Loucy (cell line): ENCODE data around the gene PAPOLG.

Experiments
- H2AFZ ChIP-seq: fragments of 200-600 bp; sonication (generic); 2 replicates; pipeline ENCODE4 v1.6.0; 2016; ENCODE audit warnings: antibody characterized with exemption, mild to moderate bottlenecking, low read length, moderate library complexity
- H3F3A ChIP-seq: fragments of 200-600 bp; 2 replicates; pipeline ENCODE4 v1.6.0; 2016; ENCODE audit warnings: antibody characterized with exemption, low read depth, mild to moderate bottlenecking
- H3K27me3 ChIP-seq: fragments of 200-600 bp; sonication (generic); 2 replicates; pipeline ENCODE4 v1.6.1; 2014; ENCODE audit warnings: low read length, mild to moderate bottlenecking; ENCODE audit not compliant: insufficient read depth, poor library complexity, severe bottlenecking
- H3K36me3 ChIP-seq: fragments of 200-600 bp; sonication (generic); 2 replicates; pipeline ENCODE4 v1.6.1; 2016; ENCODE audit warnings: low read length; ENCODE audit not compliant: insufficient read depth
- H3K4me1 ChIP-seq: fragments of 200-600 bp; sonication (generic); 2 replicates; pipeline ENCODE4 v1.5.1; 2014; ENCODE audit warnings: low read length, mild to moderate bottlenecking; ENCODE audit not compliant: insufficient read depth, poor library complexity, severe bottlenecking
- H3K4me2 ChIP-seq: fragments of 200-600 bp; sonication (generic); 2 replicates; pipeline ENCODE4 v1.6.0; 2014; ENCODE audit warnings: antibody characterized with exemption, low read length, low read depth, mild to moderate bottlenecking; ENCODE audit not compliant: poor library complexity, severe bottlenecking
- H3K4me3 ChIP-seq: fragments of 200-600 bp; sonication (generic); 2 replicates; pipeline ENCODE4 v1.5.1; 2014; ENCODE audit warnings: low read length, mild to moderate bottlenecking, mixed read lengths; ENCODE audit not compliant: poor library complexity, severe bottlenecking
- H3K79me2 ChIP-seq: fragments of 200-600 bp; sonication (generic); 2 replicates; pipeline ENCODE4 v1.6.1; 2014; ENCODE audit warnings: low read length; ENCODE audit not compliant: insufficient read depth
- H3K9ac ChIP-seq: fragments of 200-600 bp; sonication (generic); 2 replicates; pipeline ENCODE4 v1.6.0; 2014; ENCODE audit warnings: mild to moderate bottlenecking, low read depth, low read length, moderate library complexity; ENCODE audit not compliant: poor library complexity, severe bottlenecking
- H3K9me2 ChIP-seq: fragments of 200-600 bp; sonication (generic); replicated peaks from 2 replicates; pipeline ENCODE4 v1.6.1; 2016; ENCODE audit warnings: low read depth, low read length, mixed read lengths
- H3K9me3 ChIP-seq: fragments of 200-600 bp; sonication (generic); 2 replicates; pipeline ENCODE4 v1.6.1; 2014; ENCODE audit warnings: mild to moderate bottlenecking, antibody characterized with exemption, low read length, low read depth; ENCODE audit not compliant: insufficient read depth
- H4K20me1 ChIP-seq: fragments of 200-600 bp; sonication (generic); 2 replicates; pipeline ENCODE4 v1.6.0; 2014; ENCODE audit warnings: antibody characterized with exemption, low read length, mild to moderate bottlenecking; ENCODE audit not compliant: insufficient read depth, poor library complexity, severe bottlenecking
- CTCF ChIP-seq: fragments of 200-600 bp; sonication (generic); conservative IDR thresholded peaks from 2 replicates; pipeline ENCODE4 v1.5.1; 2014; ENCODE audit warnings: mild to moderate bottlenecking, antibody characterized with exemption, low read length
- EZH2phosphoT487 ChIP-seq: fragments of 200-600 bp; IDR thresholded peaks from 2 replicates; pipeline ENCODE4 v1.6.1; 2018; ENCODE audit warnings: antibody characterized with exemption, mild to moderate bottlenecking, moderate library complexity, borderline replicate concordance

The PAPOLG gene

GRCh38 chr2:60820416-60821132 is 64.5 kb downstream of the PAPOLG start:
- Histone ChIP-seq H3K9ac (no peak overlapping the region), H3K79me2 (no peaks in the 10 kb centered on the region), H3K4me2 (no peak overlapping the region), H3K4me3 (no peak overlapping the region), H3K27me3 (no peaks in the 10 kb centered on the region), H4K20me1 (no peaks in the 10 kb centered on the region), H3K9me3 (no peaks in the 10 kb centered on the region), H3K36me3 (no peaks in the 10 kb centered on the region), H3K9me2 (no peaks in the 10 kb centered on the region), H3K4me1 (peaks cover 8% of the 10 kb centered on the region), H2AFZ (no peak overlapping the region), H3F3A (no peaks in the 10 kb centered on the region)
- TF ChIP-seq EZH2phosphoT487 = no peak
- no peak for TF ChIP-seq CTCF

DNA sequence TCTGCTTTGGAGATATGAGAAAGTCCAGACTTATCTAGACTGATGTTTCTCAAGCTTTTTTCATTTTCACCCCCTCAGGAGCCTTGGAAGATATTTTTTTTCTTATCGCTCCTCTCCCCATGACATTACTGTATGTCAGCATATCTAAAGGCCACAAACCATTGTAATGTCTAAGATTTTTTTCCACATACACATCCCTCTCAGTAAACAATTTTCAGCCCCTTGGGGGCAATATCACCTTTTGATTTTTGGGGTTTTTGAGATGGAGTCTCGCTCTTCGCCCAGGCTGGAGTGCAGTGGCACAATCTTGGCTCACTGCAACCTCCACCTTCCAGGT is 65.0 kb downstream of the PAPOLG start:
- H3K79me2 ChIP-seq = no peaks in the 10 kb centered on the region
- no peaks in the 10 kb centered on the region for H3K9me2 ChIP-seq
- no peak overlapping the region for H3K9ac ChIP-seq
- H3K4me1 ChIP-seq = peaks cover 8% of the 10 kb centered on the region
- H3K36me3 ChIP-seq = no peaks in the 10 kb centered on the region
- H3F3A ChIP-seq = no peaks in the 10 kb centered on the region
- no peak overlapping the region for H3K4me3 ChIP-seq
- H2AFZ ChIP-seq = no peak overlapping the region
- H3K27me3 ChIP-seq = no peaks in the 10 kb centered on the region
- H3K9me3 ChIP-seq = no peaks in the 10 kb centered on the region
- H3K4me2 ChIP-seq = no peak overlapping the region
- no peaks in the 10 kb centered on the region for H4K20me1 ChIP-seq
- TF ChIP-seq CTCF (0 out of 2 replicates have a peak, but pooled peaks have one; percentile 11), EZH2phosphoT487 (no peak)

GRCh38 chr2:60821587-60822302 is 65.7 kb downstream of the PAPOLG start:
- Histone ChIP-seq H3F3A (no peaks in the 10 kb centered on the region), H3K27me3 (no peaks in the 10 kb centered on the region), H2AFZ (peak overlapping the region; percentile 63; the same call in 1 of the 2 replicates), H3K4me2 (no peak overlapping the region), H3K9me3 (no peaks in the 10 kb centered on the region), H3K4me1 (peaks cover 8% of the 10 kb centered on the region), H4K20me1 (no peaks in the 10 kb centered on the region), H3K9me2 (no peaks in the 10 kb centered on the region), H3K79me2 (no peaks in the 10 kb centered on the region), H3K4me3 (no peak overlapping the region), H3K36me3 (no peaks in the 10 kb centered on the region), H3K9ac (no peak overlapping the region)
- TF ChIP-seq EZH2phosphoT487 (no peak), CTCF (no peak)
